HG03045 (cell line): Measurements from ENCODE around the gene ADCY4.
"Not testable (repeated sequence)": the region's sequence is repeated elsewhere in the genome, so short reads cannot be mapped to it uniquely, and the experiment has no call there.

Experiments
- ATAC-seq: cut with Tn5 transposase; IDR thresholded peaks from one replicate; pipeline ENCODE4 v1.9.1; 2021; ENCODE audit warnings: mild to moderate bottlenecking, moderate library complexity; ENCODE audit not compliant: unreplicated experiment

ADCY4 gene

DNA sequence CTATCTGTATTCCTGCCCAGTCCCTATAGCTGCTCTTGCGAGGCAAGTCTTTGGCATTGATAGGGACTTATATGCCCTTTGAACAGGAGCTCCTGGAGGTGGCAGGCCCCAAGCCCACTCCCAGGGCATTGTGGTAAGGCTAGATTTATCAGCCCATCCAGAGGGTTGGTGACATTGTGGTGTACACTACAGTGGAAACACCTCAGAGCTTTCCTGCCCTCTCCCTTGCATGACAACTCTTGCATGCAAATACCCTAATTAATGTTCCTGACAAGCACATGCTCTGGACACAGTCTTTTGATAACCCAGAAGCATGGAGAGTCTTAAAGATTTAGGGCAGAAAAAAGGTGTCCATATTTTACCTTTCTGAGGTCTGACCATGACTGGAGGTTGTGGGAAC lies 5.7 kb upstream of the ADCY4 start:
- ATAC-seq = no peak

DNA sequence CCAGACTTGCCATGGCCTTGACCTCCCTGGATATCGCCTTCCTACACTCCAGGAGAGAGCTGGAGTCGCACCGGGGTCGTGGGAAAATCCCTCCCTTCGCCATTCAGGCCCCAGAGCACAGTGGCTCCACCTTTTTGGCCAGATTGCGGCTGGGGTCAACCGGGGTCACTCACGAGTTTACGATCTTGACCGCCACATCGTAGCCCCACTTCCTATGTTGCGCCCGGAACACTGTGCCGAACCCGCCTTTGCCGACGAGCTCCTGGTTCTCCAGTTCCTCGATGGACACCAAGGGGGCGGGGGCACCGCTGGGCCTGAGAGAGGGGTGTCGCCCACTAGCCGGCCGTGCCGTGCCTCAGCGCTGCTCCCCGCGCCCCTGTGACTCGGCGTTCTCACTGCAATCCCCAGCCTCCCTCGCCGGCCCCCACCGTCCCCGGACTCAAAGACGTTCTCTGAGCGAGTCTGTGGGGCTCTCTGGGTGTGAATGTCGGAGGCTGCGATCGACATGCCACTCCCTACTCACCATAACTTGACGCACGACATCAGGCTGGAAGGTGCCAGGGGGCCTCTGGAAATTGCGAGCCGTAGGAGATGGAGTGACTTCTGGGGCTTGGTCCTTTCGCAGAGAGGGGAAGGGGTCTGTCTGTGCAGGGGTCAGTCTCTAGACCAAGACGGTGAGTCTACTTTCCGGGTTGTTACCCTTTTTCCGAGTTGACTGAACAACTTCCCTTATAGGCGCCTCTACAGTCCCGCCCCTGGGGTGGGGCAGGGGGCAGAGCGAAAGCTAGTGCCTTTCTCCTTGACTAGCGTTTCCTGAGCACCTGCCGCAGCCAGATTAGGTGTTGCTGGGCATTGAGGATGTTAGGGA lies 4.6 kb upstream of the ADCY4 start, which contains the start of gene RIPK3:
Gene RIPK3 (minus strand): TSS at position 708 of the 868 bp plus-strand sequence. CDS start 165 bp downstream, at position 543.
- ATAC-seq = peak; percentile 83

GRCh38 chr14:24338843-24339242 lies 4.0 kb upstream of the ADCY4 start:
- no peak for ATAC-seq

DNA sequence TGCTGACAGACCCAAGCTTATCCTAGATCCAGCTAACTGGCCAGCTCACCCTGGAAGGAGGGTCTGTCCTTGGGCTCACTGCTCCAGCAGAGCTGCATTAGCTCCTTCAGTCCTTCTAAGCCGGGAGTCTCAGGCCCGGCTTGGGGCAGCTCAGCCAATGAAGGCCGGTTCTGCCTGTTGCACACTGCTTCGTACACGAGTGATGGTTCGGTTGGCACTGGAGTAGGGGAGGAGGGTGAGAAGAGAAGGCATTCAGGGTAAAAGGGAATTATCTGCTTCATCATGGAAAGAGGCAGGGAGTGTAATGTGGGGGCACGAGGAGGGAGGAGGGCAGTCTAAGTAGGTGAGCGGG lies 2.9 kb upstream of the ADCY4 start:
- ATAC-seq = no peak

GRCh38 chr14:24337144-24337823 lies 2.4 kb upstream of the ADCY4 start:
- no peak for ATAC-seq

DNA sequence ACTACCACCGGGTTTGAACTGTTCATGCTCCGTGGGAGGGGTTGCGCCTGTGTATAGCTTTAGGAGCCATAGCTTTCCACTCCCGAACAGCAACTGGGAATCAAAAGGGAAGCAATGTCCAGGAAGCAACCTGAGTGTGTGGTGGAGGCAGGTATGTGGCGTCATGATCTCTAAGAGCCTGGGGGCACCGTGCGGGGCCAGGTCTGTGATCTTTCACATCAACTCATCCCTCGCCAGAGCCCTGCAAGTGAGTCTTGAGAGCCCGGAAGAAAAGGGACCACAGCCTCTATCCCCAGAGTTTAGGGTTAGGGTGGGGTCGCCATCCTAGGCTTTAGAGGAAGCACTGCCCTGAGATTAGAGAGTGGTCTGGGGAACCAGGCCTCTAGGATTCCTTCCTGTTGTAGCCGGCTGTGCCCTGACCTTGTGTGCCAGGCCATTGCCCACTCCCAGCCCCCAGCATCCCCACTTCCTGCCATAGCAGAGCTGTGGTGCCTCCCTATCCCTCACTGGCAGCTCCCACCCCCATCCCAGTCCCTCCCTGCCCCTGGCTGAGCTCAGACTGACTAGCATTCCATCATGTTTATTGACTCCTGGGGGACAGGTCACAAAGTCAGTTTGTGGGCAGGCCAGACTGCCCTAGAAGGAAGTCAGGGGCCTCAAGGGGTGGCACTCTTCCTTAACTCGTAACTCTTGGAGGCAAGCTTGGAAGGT lies 745 bp upstream of the ADCY4 start:
- no peak for ATAC-seq

GRCh38 chr14:24332268-24332993 lies 2.4 kb downstream of the ADCY4 start:
- peak; percentile 66 for ATAC-seq

GRCh38 chr14:24331731-24332267 lies 3.1 kb downstream of the ADCY4 start:
- ATAC-seq = no peak

- no peak for ATAC-seq
Observed at GRCh38 chr14:24330973-24331674, 3.7 kb downstream of the ADCY4 start.

- no peak for ATAC-seq
Observed at GRCh38 chr14:24329736-24330135, 5.1 kb downstream of the ADCY4 start.

DNA sequence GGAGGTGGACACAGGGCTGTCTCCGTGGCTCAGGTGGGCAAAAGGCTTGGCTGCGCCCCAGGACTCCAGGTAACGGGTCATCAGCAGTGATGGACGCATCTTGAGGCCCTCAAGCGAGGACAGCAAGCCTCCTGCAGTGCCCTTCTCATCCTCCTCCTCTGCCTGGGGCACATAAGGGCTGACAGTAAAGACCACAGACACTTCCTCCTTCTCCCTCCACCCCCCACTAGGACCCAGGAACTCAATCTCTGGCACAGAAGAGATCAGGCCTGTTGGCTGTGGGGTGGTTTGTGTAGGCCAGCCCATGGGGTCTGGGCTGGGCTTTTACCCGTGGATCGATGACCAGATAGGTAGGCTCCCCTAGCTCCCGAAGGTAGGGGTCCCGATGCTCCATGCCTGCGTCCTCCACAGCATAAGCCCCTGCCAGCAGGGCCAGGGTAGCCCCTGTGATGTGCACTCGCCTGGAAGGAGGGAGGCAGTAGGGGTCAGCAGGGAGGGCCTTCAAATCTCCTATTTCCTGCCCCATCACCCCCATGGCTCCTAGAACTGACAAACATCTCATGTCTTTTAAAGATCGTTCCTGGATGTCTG lies 5.7 kb downstream of the ADCY4 start:
- no peak for ATAC-seq

- not testable (repeated sequence) for ATAC-seq
Observed at GRCh38 chr14:24327914-24328313, 7.0 kb downstream of the ADCY4 start.

- ATAC-seq = no peak
Observed at GRCh38 chr14:24327303-24327702, 7.6 kb downstream of the ADCY4 start.

DNA sequence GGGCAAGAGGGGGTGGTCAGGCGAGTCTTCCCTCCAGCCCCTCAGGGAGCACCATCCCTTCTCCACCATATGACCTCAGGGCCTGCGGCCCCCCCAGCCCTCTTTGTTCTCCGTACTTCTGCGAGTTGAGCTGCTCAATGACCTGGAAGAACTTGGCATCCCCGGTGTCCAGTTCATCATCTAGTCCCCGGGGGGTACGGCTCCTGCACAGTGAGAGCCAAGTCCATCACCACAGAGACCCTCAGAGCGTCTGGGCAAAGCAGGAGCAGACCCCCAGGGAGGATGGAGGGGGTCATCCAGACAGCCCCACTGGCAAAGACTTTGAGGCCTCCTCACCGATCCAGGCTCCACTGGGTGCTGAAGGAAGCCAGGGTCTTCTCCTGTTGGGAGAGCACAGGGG lies 8.9 kb downstream of the ADCY4 start:
- ATAC-seq = no peak

- ATAC-seq = no peak
Observed at GRCh38 chr14:24325041-24325530, 9.8 kb downstream of the ADCY4 start.

GRCh38 chr14:24324024-24324423 lies 10.8 kb downstream of the ADCY4 start:
- ATAC-seq = no peak

GRCh38 chr14:24323341-24323740 lies 11.5 kb downstream of the ADCY4 start:
- ATAC-seq = no peak

GRCh38 chr14:24322672-24323071 lies 12.2 kb downstream of the ADCY4 start:
- no peak for ATAC-seq

- no peak for ATAC-seq
Observed at GRCh38 chr14:24321212-24321975, 13.5 kb downstream of the ADCY4 start.
